HCT116 (cell line): ENCODE results near the gene PCDHA2. TPM values are rescaled to one million over a fixed set of nuclear protein-coding genes. Genes with fewer than 3 reads are reported as not detected.

Experiments
- ATAC-seq: fragments of 200-7000 bp; cut with Tn5 transposase; 2 replicates; pipeline ENCODE4 v1.9.1; 2020; ENCODE audit warnings: mild to moderate bottlenecking, moderate library complexity
- BruUV-seq: library from RNA; stranded (reverse); fragments of 400-500 nt; replicated peaks from 2 replicates; lab custom pipeline; 2021; lab: Mats Ljungman, UMichigan
- CTCF ChIA-PET: fragments of 300-600 bp; sonication (Branson Sonifier 250); formaldehyde crosslinking; loops from one replicate; lab custom pipeline; 2021; ENCODE audit warnings: antibody characterized with exemption; lab: Charles Lee
- POLR2A ChIA-PET: fragments of 300-600, 350-600 bp; sonication (Branson Sonifier 250); formaldehyde crosslinking; loops from one replicate; lab custom pipeline; 2021; ENCODE audit warnings: antibody characterized with exemption; lab: Charles Lee
- RAD21 ChIA-PET, 2 experiments: fragments of 300-600 bp; sonication (Branson Sonifier 250); formaldehyde crosslinking; loops; one replicate each; lab custom pipeline; 2023; ENCODE audit warnings: low total read pairs in 2 of 2; ENCODE audit not compliant: uncharacterized antibody in 2 of 2, unreplicated experiment in 2 of 2, low non-redundant PET in 1 of 2; lab: Charles Lee
- DNase-seq: peaks from one replicate; pipeline ENCODE4 v3.0.0-alpha.2; 2010; ENCODE audit warnings: low read depth, low spot score
- H2AFZ ChIP-seq: fragments of 200-600 bp; shearing (Covaris generic), sonication (generic); 2 replicates; pipeline ENCODE4 v1.6.1; 2017; ENCODE audit warnings: low read depth, mixed run types, mixed read lengths, antibody characterized with exemption, low read length; ENCODE audit not compliant: poor library complexity, severe bottlenecking
- H3K27ac ChIP-seq: 2 replicates; pipeline ENCODE4 v1.5.1; 2012; ENCODE audit warnings: low read depth, low read length
- H3K27me3 ChIP-seq: fragments of 200-600 bp; sonication (generic); 2 replicates; pipeline ENCODE4 v1.6.1; 2016; ENCODE audit warnings: mixed run types, low read length, mixed read lengths; ENCODE audit not compliant: insufficient read depth
- H3K36me3 ChIP-seq, 2 experiments: fragments of 200-500 bp in 1 of 2; fragments of 200-600 bp in 1 of 2; sonication (Bioruptor generic) in 1 of 2; sonication (generic) in 1 of 2; 2 replicates each; pipeline versions ENCODE4 v1.5.1 to v1.6.1; 2014 to 2016; ENCODE audit warnings: low read length in 2 of 2, inconsistent platforms in 1 of 2, mixed read lengths in 1 of 2, mixed run types in 1 of 2; ENCODE audit not compliant: insufficient read depth in 2 of 2, control insufficient read depth in 1 of 2
- H3K4me1 ChIP-seq, 2 experiments: fragments of 200-600 bp in 1 of 2; sonication (generic) in 1 of 2; 2 replicates each; pipeline versions ENCODE4 v1.5.1 to v1.6.1; 2012 to 2017; ENCODE audit warnings: low read length in 2 of 2, inconsistent platforms in 1 of 2, mild to moderate bottlenecking in 1 of 2, mixed read lengths in 1 of 2, mixed run types in 1 of 2, moderate library complexity in 1 of 2; ENCODE audit not compliant: insufficient read depth in 2 of 2, control insufficient read depth in 1 of 2
- H3K4me2 ChIP-seq: fragments of 200-600 bp; sonication (generic); 2 replicates; pipeline ENCODE4 v1.6.1; 2017; ENCODE audit warnings: mixed run types, low read length, mixed read lengths
- H3K4me3 ChIP-seq, 2 experiments: fragments of 200-600 bp in 1 of 2; sonication (generic) in 1 of 2; replicated peaks in 1 of 2; 2 replicates each; pipeline ENCODE4 v1.5.1; 2011 to 2016; ENCODE audit warnings: low read length in 2 of 2, control low read depth in 1 of 2, low read depth in 1 of 2, mild to moderate bottlenecking in 1 of 2, mixed read lengths in 1 of 2, mixed run types in 1 of 2
- H3K79me2 ChIP-seq: fragments of 200-600 bp; sonication (generic); 2 replicates; pipeline ENCODE4 v1.6.1; 2017; ENCODE audit warnings: mild to moderate bottlenecking, mixed run types, low read length, moderate library complexity, mixed read lengths; ENCODE audit not compliant: insufficient read depth
- H3K9ac ChIP-seq: fragments of 200-600 bp; sonication (generic); 2 replicates; pipeline ENCODE4 v1.6.1; 2016; ENCODE audit warnings: low read length, mixed read lengths
- H3K9me2 ChIP-seq: fragments of 200-600 bp; sonication (generic), shearing (Covaris generic); 2 replicates; pipeline ENCODE4 v1.6.1; 2017; ENCODE audit warnings: mixed run types, mild to moderate bottlenecking, moderate library complexity; ENCODE audit not compliant: insufficient read depth
- H3K9me3 ChIP-seq, 2 experiments: fragments of 200-500 bp in 1 of 2; fragments of 200-600 bp in 1 of 2; sonication (Bioruptor generic) in 1 of 2; sonication (generic) in 1 of 2; 2 replicates each; pipeline ENCODE4 v1.6.1; 2014 to 2017; ENCODE audit warnings: low read length in 2 of 2, mixed read lengths in 2 of 2, inconsistent platforms in 1 of 2, low read depth in 1 of 2, mild to moderate bottlenecking in 1 of 2, mixed run types in 1 of 2, moderate library complexity in 1 of 2; ENCODE audit not compliant: control insufficient read depth in 1 of 2, insufficient read depth in 1 of 2
- H4K20me1 ChIP-seq: fragments of 200-600 bp; sonication (generic), shearing (Covaris generic); 2 replicates; pipeline ENCODE4 v1.6.1; 2017; ENCODE audit warnings: mixed run types, mild to moderate bottlenecking, moderate library complexity; ENCODE audit not compliant: insufficient read depth
- EZH2phosphoT487 ChIP-seq: fragments of 200-600 bp; IDR thresholded peaks from 2 replicates; pipeline ENCODE4 v1.6.1; 2018; ENCODE audit warnings: antibody characterized with exemption, borderline replicate concordance
- FOSL1 ChIP-seq: IDR thresholded peaks from 2 replicates; pipeline ENCODE4 v1.6.1; 2012; ENCODE audit warnings: low read depth
- REST ChIP-seq: IDR thresholded peaks from 2 replicates; pipeline ENCODE4 v1.6.1; 2012; ENCODE audit warnings: low read depth
- TCF7L2 ChIP-seq: IDR thresholded peaks from 2 replicates; pipeline ENCODE4 v1.7.0; 2011; ENCODE audit warnings: borderline replicate concordance, inconsistent platforms; ENCODE audit not compliant: insufficient read depth, insufficient read length; ENCODE audit errors: extremely low read depth
- ZNF274 ChIP-seq: fragments of 200-500 bp; sonication (Bioruptor generic); IDR thresholded peaks from 2 replicates; pipeline ENCODE4 v1.6.1; 2014; ENCODE audit warnings: mild to moderate bottlenecking, low read depth, low read length, inconsistent platforms
- intact Hi-C: fragments of 100-400 bp; cut with micrococcal nuclease; formaldehyde crosslinking; loops from 2 replicates; pipeline ENCODE4 v1.10.0; 2022
- total RNA-seq: library from RNA; stranded (reverse); gene quantifications from one replicate; pipeline ENCODE4 v1.2.1, GENCODE V29; 2021; ENCODE audit not compliant: unreplicated experiment
- TF ChIP-seq, protein P1 (sequence below): IDR thresholded peaks from 2 replicates; pipeline ENCODE4 v1.6.1; 2012
- TF ChIP-seq, protein P2 (sequence below): IDR thresholded peaks from 2 replicates; pipeline ENCODE4 v1.6.1; 2012

PCDHA2 gene
- total RNA-seq, 1 experiment from 2014 or later, result not detected

- BruUV-seq, result no TSS peak
These were observed 14.2 kb downstream of the PCDHA2 start for GRCh38 chr5:140808889-140809291.

More at GRCh38 chr5:140808889-140809291, 14.2 kb downstream of the PCDHA2 start:
- no peaks in the 10 kb centered on the region for H3K36me3 ChIP-seq
- H3K9me3 ChIP-seq, result no peaks in the 10 kb centered on the region
- ChIA-PET CTCF (no interaction called here), RAD21 (no interaction called here), POLR2A (no interaction called here)
- no peaks in the 10 kb centered on the region for H4K20me1 ChIP-seq
- intact Hi-C loops, result no loop called here
- no peak overlapping the region for H3K4me3 ChIP-seq
- H3K27me3 ChIP-seq, result no peaks in the 10 kb centered on the region
- no peak overlapping the region for H2AFZ ChIP-seq
- TF ChIP-seq, protein P1, sequence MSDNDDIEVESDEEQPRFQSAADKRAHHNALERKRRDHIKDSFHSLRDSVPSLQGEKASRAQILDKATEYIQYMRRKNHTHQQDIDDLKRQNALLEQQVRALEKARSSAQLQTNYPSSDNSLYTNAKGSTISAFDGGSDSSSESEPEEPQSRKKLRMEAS, result no peak
- no peak for TF ChIP-seq EZH2phosphoT487
- no peak for TF ChIP-seq ZNF274
- no peak for TF ChIP-seq TCF7L2
- TF ChIP-seq FOSL1, result no peak
- no peak for TF ChIP-seq REST
- TF ChIP-seq, protein P2, sequence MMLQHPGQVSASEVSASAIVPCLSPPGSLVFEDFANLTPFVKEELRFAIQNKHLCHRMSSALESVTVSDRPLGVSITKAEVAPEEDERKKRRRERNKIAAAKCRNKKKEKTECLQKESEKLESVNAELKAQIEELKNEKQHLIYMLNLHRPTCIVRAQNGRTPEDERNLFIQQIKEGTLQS, result no peak
- no peaks in the 10 kb centered on the region for H3K79me2 ChIP-seq
- H3K9ac ChIP-seq, result no peak overlapping the region
- H3K4me2 ChIP-seq, result no peak overlapping the region
- H3K27ac ChIP-seq, result no peak overlapping the region
- ATAC-seq (no peak), DNase-seq (no peak)
- no peaks in the 10 kb centered on the region for H3K4me1 ChIP-seq
- no peaks in the 10 kb centered on the region for H3K9me2 ChIP-seq
